Endothelial cell of umbilical vein (primary cell): ENCODE results near the gene ZNF407. TPM values are rescaled to one million over a fixed set of nuclear protein-coding genes. Genes with fewer than 3 reads are reported as not detected.

Source experiments
- BruUV-seq: library from RNA; stranded (reverse); fragments of 400-500 nt; replicated peaks from 2 replicates; lab custom pipeline; 2021; lab: Mats Ljungman, UMichigan
- CTCF ChIA-PET: fragments of 300-600, 350-600 bp; sonication (Branson Sonifier 250); formaldehyde crosslinking; loops from one replicate; lab custom pipeline; 2021; ENCODE audit warnings: antibody characterized with exemption, inconsistent platforms; lab: Charles Lee
- POLR2A ChIA-PET: fragments of 300-600, 350-600 bp; sonication (Branson Sonifier 250); formaldehyde crosslinking; loops from one replicate; lab custom pipeline; 2021; ENCODE audit warnings: antibody characterized with exemption, inconsistent platforms; lab: Charles Lee
- DNase-seq: peaks from one replicate; pipeline ENCODE4 v3.0.0-alpha.2; 2011; ENCODE audit warnings: low read depth, low spot score
- FAIRE-seq: peaks from 2 replicates; lab custom pipeline; 2011; peaks lifted over from hg19 to GRCh38; lab: Jason Lieb, UNC
- H2AFZ ChIP-seq: 2 replicates; pipeline ENCODE4 v1.6.0; 2012; ENCODE audit warnings: low read depth, low read length, control low read depth, inconsistent platforms
- H3K27ac ChIP-seq: 2 replicates; pipeline ENCODE4 v1.5.1; 2011; ENCODE audit warnings: low read depth, mild to moderate bottlenecking, control low read depth, low read length, moderate library complexity; ENCODE audit not compliant: insufficient read depth
- H3K27me3 ChIP-seq, 2 experiments: 2 replicates each; pipeline versions ENCODE4 v1.6.0 to v1.6.1; 2011; ENCODE audit warnings: low read length in 2 of 2, mixed read lengths in 1 of 2; ENCODE audit not compliant: control insufficient read depth in 2 of 2, insufficient read depth in 2 of 2
- H3K36me3 ChIP-seq, 2 experiments: 2 replicates in 1 of 2; 3 replicates in 1 of 2; pipeline ENCODE4 v1.5.1; 2011; ENCODE audit warnings: low read length in 2 of 2, mild to moderate bottlenecking in 1 of 2, moderate library complexity in 1 of 2; ENCODE audit not compliant: control insufficient read depth in 2 of 2, insufficient read depth in 2 of 2; ENCODE audit errors: extremely low read depth in 1 of 2
- H3K4me1 ChIP-seq: 3 replicates; pipeline ENCODE4 v1.5.1; 2011; ENCODE audit warnings: mild to moderate bottlenecking, low read length; ENCODE audit not compliant: control insufficient read depth, insufficient read depth; ENCODE audit errors: extremely low read depth
- H3K4me2 ChIP-seq: 2 replicates; pipeline ENCODE4 v1.6.1; 2011; ENCODE audit warnings: low read length, control low read depth, mixed read lengths; ENCODE audit not compliant: insufficient read depth
- H3K4me3 ChIP-seq, 3 experiments: fragments of 200-600 bp in 1 of 3; sonication (generic), shearing (Covaris generic) in 1 of 3; replicated peaks in 1 of 3; 2 replicates each; pipeline ENCODE4 v1.5.1; 2011 to 2016; ENCODE audit warnings: control low read depth in 3 of 3, low read length in 3 of 3, mild to moderate bottlenecking in 2 of 3, inconsistent platforms in 1 of 3, low read depth in 1 of 3, moderate library complexity in 1 of 3; ENCODE audit not compliant: insufficient read depth in 1 of 3
- H3K79me2 ChIP-seq: 2 replicates; pipeline ENCODE4 v1.6.0; 2012; ENCODE audit warnings: low read length, inconsistent platforms; ENCODE audit not compliant: control insufficient read depth, insufficient read depth
- H3K9ac ChIP-seq: replicated peaks from 2 replicates; pipeline ENCODE3; 2011; ENCODE audit warnings: low read length, control low read depth; ENCODE audit not compliant: insufficient read depth; ENCODE audit errors: extremely low read depth
- H3K9me1 ChIP-seq: replicated peaks from 3 replicates; pipeline ENCODE4 v1.6.0; 2011; ENCODE audit warnings: mild to moderate bottlenecking, low read length; ENCODE audit not compliant: control insufficient read depth, insufficient read depth; ENCODE audit errors: extremely low read depth
- H3K9me3 ChIP-seq: replicated peaks from 2 replicates; pipeline ENCODE4 v1.5.1; 2012; ENCODE audit warnings: low read length, inconsistent platforms; ENCODE audit not compliant: control insufficient read depth, insufficient read depth
- H4K20me1 ChIP-seq: replicated peaks from 2 replicates; pipeline ENCODE3; 2011; ENCODE audit warnings: mild to moderate bottlenecking, low read length; ENCODE audit not compliant: control insufficient read depth, insufficient read depth; ENCODE audit errors: extremely low read depth
- CTCF ChIP-seq, 2 donors: IDR thresholded peaks; 1 replicate in 1 of 2; 2 replicates in 1 of 2; pipeline ENCODE4 v1.5.1; 2011; ENCODE audit warnings: low read length in 2 of 2, mild to moderate bottlenecking in 2 of 2, moderate library complexity in 2 of 2, control low read depth in 1 of 2, inconsistent platforms in 1 of 2, low read depth in 1 of 2; ENCODE audit not compliant: insufficient read depth in 1 of 2; ENCODE audit errors: extremely low read depth in 1 of 2
- EZH2 ChIP-seq: IDR thresholded peaks from 2 replicates; pipeline ENCODE4 v1.6.1; 2012; ENCODE audit warnings: borderline replicate concordance, low read depth, mild to moderate bottlenecking, moderate library complexity, low read length, inconsistent platforms; ENCODE audit not compliant: severe bottlenecking
- FOS ChIP-seq: IDR thresholded peaks from 2 replicates; pipeline ENCODE4 v1.6.1; 2011; ENCODE audit warnings: mild to moderate bottlenecking, low read length, moderate library complexity, borderline replicate concordance; ENCODE audit not compliant: insufficient read depth
- GATA2 ChIP-seq: IDR thresholded peaks from 2 replicates; pipeline ENCODE4 v1.7.0; 2011; ENCODE audit warnings: low read depth, mild to moderate bottlenecking, moderate library complexity, mixed read lengths, low read length; ENCODE audit not compliant: insufficient read length, insufficient read depth
- JUN ChIP-seq: IDR thresholded peaks from 2 replicates; pipeline ENCODE4 v1.6.1; 2011; ENCODE audit warnings: borderline replicate concordance, low read depth; ENCODE audit not compliant: insufficient read length, insufficient read depth
- MAX ChIP-seq: IDR thresholded peaks from 2 replicates; pipeline ENCODE4 v1.6.1; 2011; ENCODE audit not compliant: insufficient read depth, insufficient read length
- MYC ChIP-seq: IDR thresholded peaks from one replicate; pipeline ENCODE4 v1.6.1; 2011; ENCODE audit warnings: mild to moderate bottlenecking, low read depth, low read length
- POLR2A ChIP-seq: IDR thresholded peaks from 2 replicates; pipeline ENCODE4 v1.6.1; 2012; ENCODE audit warnings: low read depth, mild to moderate bottlenecking, control low read depth, low read length
- POLR2AphosphoS5 ChIP-seq: IDR thresholded peaks from 2 replicates; pipeline ENCODE4 v1.6.1; 2012; ENCODE audit warnings: low read depth, mild to moderate bottlenecking, control low read depth, low read length, moderate library complexity; ENCODE audit not compliant: insufficient read depth
- dilution Hi-C: fragments of 300-500 bp; cut with MboI; formaldehyde crosslinking; loops from one replicate; pipeline ENCODE4 v1.15.0; 2019; ENCODE audit warnings: low sequenced_read_pairs; ENCODE audit not compliant: extremely low pct_ligation_motif_present
- intact Hi-C: fragments of 100-400 bp; cut with micrococcal nuclease; formaldehyde crosslinking; loops from one replicate; pipeline ENCODE4 v1.10.0; 2022
- polyA plus RNA-seq, 4 experiments: library from polyadenylated mRNA; depleted of rRNA in 3 of 4; stranded (reverse) in 3 of 4; unstranded in 1 of 4; fragments of >200 nt; gene quantifications; 2 replicates each; pipeline versions ENCODE4 v1.2.1 to v1.2.3, GENCODE V29; 2011 to 2012; ENCODE audit warnings: missing spikeins in 1 of 4
- total RNA-seq: library from RNA; stranded (reverse); gene quantifications from 2 replicates; pipeline ENCODE4 v1.2.3, GENCODE V29; 2021

Gene ZNF407
- total and polyA plus RNA-seq, 2 donors (not counting 3 experiments of a cell fraction or from before 2014, with no cell fraction given) = 3.8 to 20.1 TPM

DNA sequence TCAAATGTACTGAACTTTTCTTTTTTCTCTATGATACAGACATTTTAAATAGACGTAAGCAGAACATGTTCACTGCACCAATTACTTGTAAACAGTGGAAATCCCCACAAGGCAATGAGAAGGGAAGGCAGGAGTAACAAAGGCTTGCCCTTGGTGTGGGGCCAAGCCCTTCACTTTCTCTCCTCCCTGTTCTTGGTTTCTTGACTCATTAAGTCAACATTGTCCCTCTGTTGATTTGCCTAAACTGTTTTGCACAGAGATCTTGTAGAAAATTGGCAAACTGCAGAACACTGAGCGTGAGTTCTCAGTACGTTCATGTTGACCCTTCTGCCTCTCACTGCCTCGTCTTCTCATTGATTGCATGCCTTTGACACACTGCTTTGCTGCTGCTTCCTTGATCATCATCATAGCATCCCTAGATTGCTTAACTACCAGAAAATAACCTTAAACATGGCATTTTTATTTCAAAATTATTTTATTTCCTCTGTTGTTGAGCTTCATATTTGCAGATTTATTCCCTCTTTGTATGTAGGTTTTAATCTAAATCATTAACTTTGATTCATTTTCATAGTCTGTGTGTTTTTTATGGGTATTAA, 353.6 kb downstream of the ZNF407 start:
- POLR2A ChIA-PET = no interaction called here
- CTCF ChIA-PET = interaction anchor here (1.0 to 2.6 kb wide), 2 partner anchors 12 to 90 kb away, joined by 6 to 10 read pairs; no protein-coding TSS in a partner anchor
- H3K9me3 ChIP-seq = no peaks in the 10 kb centered on the region
- peak overlapping the region; percentile 23 for H3K4me2 ChIP-seq
- DNase-seq (peak; percentile 98), FAIRE-seq (peak; percentile 94)
- BruUV-seq = no TSS peak
- H3K4me3 ChIP-seq = no peak overlapping the region
- peak overlapping the region; percentile 62 for H3K27ac ChIP-seq
- no peaks in the 10 kb centered on the region for H3K27me3 ChIP-seq
- no peaks in the 10 kb centered on the region for H3K79me2 ChIP-seq
- peaks cover 20% of the 10 kb centered on the region for H3K4me1 ChIP-seq
- dilution Hi-C loops = no loop called here
- TF ChIP-seq GATA2 (no peak), POLR2A (no peak), POLR2AphosphoS5 (peak; percentile 18), FOS (peak; percentile 59), JUN (peak; percentile 60)
- intact Hi-C loops = no loop called here
- no peak overlapping the region for H3K9ac ChIP-seq
- no peaks in the 10 kb centered on the region for H3K9me1 ChIP-seq
- H2AFZ ChIP-seq = no peak overlapping the region
- no peaks in the 10 kb centered on the region for H4K20me1 ChIP-seq
- no peaks in the 10 kb centered on the region for H3K36me3 ChIP-seq

- intact Hi-C loops (no loop called here), dilution Hi-C loops (no loop called here)
- no TSS peak for BruUV-seq
- H3K4me2 ChIP-seq = no peak overlapping the region
- TF ChIP-seq FOS (no peak), MYC (no peak), EZH2 (no peak), GATA2 (no peak), MAX (no peak), CTCF (IDR thresholded peaks at IDR 0.05; ENCODE audit: extremely low read depth in 1 of 2, insufficient read depth in 1 of 2, low read depth in 1 of 2, low read length in 2 of 2) (no peak), JUN (no peak), POLR2AphosphoS5 (no peak), POLR2A (no peak)
- H3K4me3 ChIP-seq = no peak overlapping the region
- H2AFZ ChIP-seq = no peak overlapping the region
- CTCF ChIA-PET = interaction anchor here (1.0 kb wide), 1 partner anchor 84 kb away, joined by 3 read pairs; no protein-coding TSS in a partner anchor
- H3K27me3 ChIP-seq = no peaks in the 10 kb centered on the region
- no peaks in the 10 kb centered on the region for H3K9me3 ChIP-seq
- POLR2A ChIA-PET = no interaction called here
- H3K4me1 ChIP-seq = no peaks in the 10 kb centered on the region
- DNase-seq = no peak
- H3K9me1 ChIP-seq = no peaks in the 10 kb centered on the region
- H4K20me1 ChIP-seq = no peaks in the 10 kb centered on the region
- no peaks in the 10 kb centered on the region for H3K36me3 ChIP-seq
- FAIRE-seq = no peak
- H3K79me2 ChIP-seq = no peaks in the 10 kb centered on the region
- H3K27ac ChIP-seq = no peak overlapping the region
- H3K9ac ChIP-seq = no peak overlapping the region
Observed at GRCh38 chr18:74957588-74958224, 360.0 kb downstream of the ZNF407 start.
